ENCODE data around the gene PKN1. TPM values are rescaled to one million over a fixed set of nuclear protein-coding genes. Genes with fewer than 3 reads are reported as not detected.

The PKN1 gene
- total and polyA plus RNA-seq, 10 of the 15 experiments (the other 5 are each of a cell fraction or from before 2014, with no cell fraction given), result 1.0 to 189 (median 52.7) TPM

DNA sequence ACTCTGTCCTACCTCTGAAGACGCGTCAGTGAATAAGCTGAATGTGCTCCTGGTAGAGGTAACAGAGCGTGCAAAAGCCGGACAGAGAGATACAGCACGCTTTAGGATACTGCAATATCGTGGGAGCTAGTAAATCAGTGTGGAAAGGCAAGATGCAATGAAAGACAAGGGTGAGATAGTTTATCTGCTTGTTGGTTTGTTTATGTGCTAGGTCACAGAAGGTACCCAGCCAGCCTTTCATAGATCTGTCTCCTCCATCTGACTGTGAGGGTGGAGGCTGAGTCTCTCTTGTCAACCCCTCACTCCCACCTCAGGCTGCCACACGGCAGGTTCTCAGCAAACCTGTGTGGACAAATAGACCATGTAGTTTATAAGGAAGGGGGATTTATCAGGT, 63.7 kb downstream of the PKN1 start (continued):
- TF ChIP-seq REST (IDR thresholded peaks at IDR 0.05; ENCODE audit: low read depth, low read length) (no peak), RELB (IDR thresholded peaks at IDR 0.05; ENCODE audit: low read depth) (no peak), KLF5 (IDR thresholded peaks at IDR 0.05; ENCODE audit: partially characterized antibody) (no peak), HDGF (IDR thresholded peaks at IDR 0.05) (no peak)

DNA sequence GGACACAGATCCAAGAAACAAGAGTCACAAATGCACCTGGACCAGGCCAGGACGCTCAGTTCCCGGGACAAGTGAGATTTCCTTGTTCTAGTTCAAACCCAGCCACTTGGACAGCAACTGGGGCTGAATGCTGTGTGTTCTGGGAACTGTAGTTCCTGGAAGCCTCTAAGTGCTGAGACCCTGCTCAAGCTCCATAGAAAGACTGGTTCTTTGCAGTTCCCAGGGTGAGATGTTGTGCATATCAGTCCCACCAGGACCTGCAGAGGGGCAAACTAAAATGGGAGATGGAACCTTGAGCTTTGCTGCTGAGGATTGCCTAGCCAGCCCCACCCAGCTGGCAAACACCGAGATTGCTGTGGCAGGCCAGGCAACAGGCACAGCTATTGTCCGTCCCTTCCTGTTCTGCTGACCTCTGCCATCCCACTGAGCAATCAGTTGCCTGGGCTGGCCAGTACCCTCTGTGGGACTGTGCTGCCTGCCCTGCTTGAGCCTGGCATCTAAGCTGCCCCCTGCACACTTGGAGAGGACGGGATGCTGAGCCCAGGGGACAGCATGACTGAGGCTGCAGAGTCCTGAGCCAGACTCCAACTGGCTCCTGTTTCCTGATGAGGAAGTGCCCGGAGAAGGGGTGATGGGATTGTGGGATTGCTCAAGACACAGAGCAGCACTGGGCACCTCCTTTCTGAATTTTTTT, 64.3 kb downstream of the PKN1 start:
- in situ Hi-C loops (cut with MboI) (no loop called here), intact Hi-C loops (cut with micrococcal nuclease; ENCODE audit: unreplicated experiment) (no loop called here)
- RAD21 ChIA-PET (ENCODE audit: unreplicated experiment), result no interaction called here
- Histone ChIP-seq H2AFZ (ENCODE audit: control insufficient read depth, low read depth, low read length) (no peak overlapping the region), H3K4me3 (no peak overlapping the region), H3K79me2 (ENCODE audit: control insufficient read depth, insufficient read depth, low read length) (no peaks in the 10 kb centered on the region), H4K20me1 (ENCODE audit: control insufficient read depth, insufficient read depth) (no peaks in the 10 kb centered on the region), H3K9ac (ENCODE audit: control insufficient read depth, insufficient read depth, low read length) (no peak overlapping the region), H3K36me3 (ENCODE audit: control insufficient read depth in 2 of 2, insufficient read depth in 2 of 2, low read length in 1 of 2) (no peaks in the 10 kb centered on the region), H3K27ac (ENCODE audit: control insufficient read depth, insufficient read depth) (no peak overlapping the region), H3K4me1 (ENCODE audit: control insufficient read depth, insufficient read depth, low read length) (peaks cover 2% of the 10 kb centered on the region; the same call in 1 of the 2 replicates), H3K9me3 (replicated peaks; ENCODE audit: control insufficient read depth, insufficient read depth, low read length) (no peaks in the 10 kb centered on the region), H3K4me2 (ENCODE audit: control insufficient read depth, insufficient read depth) (no peak overlapping the region), H3K27me3 (replicated peaks in 1 of 2; ENCODE audit: control insufficient read depth in 2 of 2, insufficient read depth in 2 of 2, low read length in 1 of 2) (no peaks in the 10 kb centered on the region)
- SMC1A ChIA-PET (ENCODE audit: uncharacterized antibody, unreplicated experiment), result interaction anchor here (0.8 to 1.3 kb wide), 2 partner anchors 10 to 13 kb away, joined by 3 read pairs; no protein-coding TSS in a partner anchor
- ATAC-seq, result no peak
- POLR2A ChIA-PET, result interaction anchor here (0.6 to 0.7 kb wide), 4 partner anchors 13 to 194 kb away, joined by 3 to 8 read pairs (median 6); partner anchors contain the start of gene ADGRE5
- no peak for DNase-seq (ENCODE audit: low read depth, low spot score)
- FAIRE-seq, result no peak
- no TSS peak for BruUV-seq (replicated peaks)
- CTCF ChIA-PET, result interaction anchor here (1.2 to 1.9 kb wide), 4 partner anchors 9 to 60 kb away, joined by 4 to 9 read pairs (median 5); no protein-coding TSS in a partner anchor
- 64% methylated on average over 6 of the region's 6 CpGs for WGBS (ENCODE audit: insufficient coverage, insufficient replicate concordance, low lambda C conversion rate, missing lambda C conversion rate)
- TF ChIP-seq ZBTB40 (IDR thresholded peaks at IDR 0.05; ENCODE audit: borderline replicate concordance) (no peak), MXI1 (IDR thresholded peaks at IDR 0.05; ENCODE audit: low read depth, low read length) (no peak), JUNB (IDR thresholded peaks at IDR 0.05) (no peak), TARDBP (IDR thresholded peaks at IDR 0.05; ENCODE audit: borderline replicate concordance) (no peak), TBL1XR1 (IDR thresholded peaks at IDR 0.05; ENCODE audit: low read depth, low read length) (no peak)
- TF ChIP-seq, protein P1, sequence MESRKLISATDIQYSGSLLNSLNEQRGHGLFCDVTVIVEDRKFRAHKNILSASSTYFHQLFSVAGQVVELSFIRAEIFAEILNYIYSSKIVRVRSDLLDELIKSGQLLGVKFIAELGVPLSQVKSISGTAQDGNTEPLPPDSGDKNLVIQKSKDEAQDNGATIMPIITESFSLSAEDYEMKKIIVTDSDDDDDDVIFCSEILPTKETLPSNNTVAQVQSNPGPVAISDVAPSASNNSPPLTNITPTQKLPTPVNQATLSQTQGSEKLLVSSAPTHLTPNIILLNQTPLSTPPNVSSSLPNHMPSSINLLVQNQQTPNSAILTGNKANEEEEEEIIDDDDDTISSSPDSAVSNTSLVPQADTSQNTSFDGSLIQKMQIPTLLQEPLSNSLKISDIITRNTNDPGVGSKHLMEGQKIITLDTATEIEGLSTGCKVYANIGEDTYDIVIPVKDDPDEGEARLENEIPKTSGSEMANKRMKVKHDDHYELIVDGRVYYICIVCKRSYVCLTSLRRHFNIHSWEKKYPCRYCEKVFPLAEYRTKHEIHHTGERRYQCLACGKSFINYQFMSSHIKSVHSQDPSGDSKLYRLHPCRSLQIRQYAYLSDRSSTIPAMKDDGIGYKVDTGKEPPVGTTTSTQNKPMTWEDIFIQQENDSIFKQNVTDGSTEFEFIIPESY (IDR thresholded peaks at IDR 0.05), result no peak

Data from GM12878 (cell line).